ENCODE results near the gene FAM78B. TPM values are rescaled to one million over a fixed set of nuclear protein-coding genes. Genes with fewer than 3 reads are reported as not detected.

FAM78B gene
- total and polyA plus RNA-seq, 2 of the 8 experiments (the other 6 are each of a cell fraction or from before 2014, with no cell fraction given), result 2.3 to 3.6 TPM

GRCh38 chr1:166164646-166164994, 2.2 kb downstream of the FAM78B start (continued):
- TF ChIP-seq CHD7 (IDR thresholded peaks at IDR 0.05; ENCODE audit: insufficient replicate concordance, low read length) (no peak), CEBPB (IDR thresholded peaks at IDR 0.05; ENCODE audit: low read depth, low read length) (no peak), NANOG (IDR thresholded peaks at IDR 0.05; ENCODE audit: insufficient read depth, low read depth, low read length, poor library complexity, severe bottlenecking) (no peak), ATF2 (IDR thresholded peaks at IDR 0.05; ENCODE audit: low read length) (no peak), SP1 (IDR thresholded peaks at IDR 0.05; ENCODE audit: low read depth, low read length) (no peak), SP2 (IDR thresholded peaks at IDR 0.05; ENCODE audit: low read length) (no peak), HDAC6 (IDR thresholded peaks at IDR 0.05; ENCODE audit: low read depth, low read length) (no peak), RFX5 (IDR thresholded peaks at IDR 0.05; ENCODE audit: borderline replicate concordance, low read depth, low read length) (no peak), GTF2F1 (IDR thresholded peaks at IDR 0.05; ENCODE audit: borderline replicate concordance, low read depth, low read length) (no peak), CHD2 (IDR thresholded peaks at IDR 0.05; ENCODE audit: low read length) (no peak)
